ENCODE measurements around the gene NKD2. TPM values are rescaled to one million over a fixed set of nuclear protein-coding genes. Genes with fewer than 3 reads are reported as not detected.
"Not testable (repeated sequence)": the region's sequence is repeated elsewhere in the genome, so short reads cannot be mapped to it uniquely, and the experiment has no call there.

The NKD2 gene
- total and polyA plus RNA-seq, 2 donors, result 5.1 to 12.4 TPM

- Histone ChIP-seq H3K27me3 (ENCODE audit: control insufficient read depth in 2 of 2, insufficient read depth in 1 of 2, low read length in 1 of 2) (no peaks in the 10 kb centered on the region), H3K36me3 (ENCODE audit: control insufficient read depth in 2 of 2, insufficient read depth in 2 of 2, low read length in 1 of 2) (peaks cover 62 to 65% of the 10 kb centered on the region in 2 donors), H3K27ac (ENCODE audit: low read depth in 1 of 2, low read length in 1 of 2) (no peak overlapping the region), H3K9me3 (ENCODE audit: control insufficient read depth in 2 of 2, insufficient read depth in 1 of 2, low read length in 1 of 2) (peaks cover 0 to under 1% of the 10 kb centered on the region in 2 donors), H3K4me1 (ENCODE audit: control insufficient read depth in 2 of 2, insufficient read depth in 2 of 2, low read length in 2 of 2) (no peaks in the 10 kb centered on the region), H3K4me3 (ENCODE audit: low read length in 2 of 2) (no peak overlapping the region)
- no peak for DNase-seq (ENCODE audit: low read depth in 6 of 9, low spot score in 9 of 9)
- WGBS, result 97% methylated on average over 23 of the region's 23 CpGs
Observed at GRCh38 chr5:1078851-1079250, 70.2 kb downstream of the NKD2 start.

- no peaks in the 10 kb centered on the region for H3K4me1 ChIP-seq (ENCODE audit: control insufficient read depth in 2 of 2, insufficient read depth in 2 of 2, low read length in 2 of 2)
- 98% methylated on average over 18 of the region's 18 CpGs for WGBS
- no peak overlapping the region for H3K4me3 ChIP-seq (ENCODE audit: low read length in 2 of 2)
- H3K27me3 ChIP-seq (ENCODE audit: control insufficient read depth in 2 of 2, insufficient read depth in 1 of 2, low read length in 1 of 2), result no peaks in the 10 kb centered on the region
- no peak for DNase-seq (ENCODE audit: low read depth in 6 of 9, low spot score in 9 of 9)
- H3K36me3 ChIP-seq (ENCODE audit: control insufficient read depth in 2 of 2, insufficient read depth in 2 of 2, low read length in 1 of 2), result peaks cover 62 to 68% of the 10 kb centered on the region in 2 donors
- no peak overlapping the region for H3K27ac ChIP-seq (ENCODE audit: low read depth in 1 of 2, low read length in 1 of 2)
- peaks cover 0 to 6% of the 10 kb centered on the region in 2 donors for H3K9me3 ChIP-seq (ENCODE audit: control insufficient read depth in 2 of 2, insufficient read depth in 1 of 2, low read length in 1 of 2)
Observed at GRCh38 chr5:1079486-1079885, 70.9 kb downstream of the NKD2 start.

DNA sequence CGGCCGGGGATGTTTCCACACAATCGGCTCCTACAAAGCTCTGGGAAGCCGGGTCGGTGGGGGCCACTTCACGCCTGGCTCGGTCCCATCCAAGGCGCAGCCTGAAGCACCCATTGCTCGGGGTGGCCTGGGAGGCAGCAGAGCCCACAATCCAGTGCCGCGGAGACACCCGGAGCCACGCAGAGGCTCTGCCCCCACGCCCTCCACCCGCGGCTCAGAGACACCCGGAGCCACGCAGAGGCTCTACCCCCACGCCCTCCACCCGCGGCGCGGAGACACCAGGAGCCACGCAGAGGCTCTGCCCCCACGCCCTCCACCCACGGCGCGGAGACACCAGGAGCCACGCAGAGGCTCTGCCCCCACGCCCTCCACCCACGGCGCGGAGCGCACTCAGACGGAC, 71.4 kb downstream of the NKD2 start:
- H3K4me3 ChIP-seq (ENCODE audit: low read length in 2 of 2), result no peak overlapping the region
- H3K4me1 ChIP-seq (ENCODE audit: control insufficient read depth in 2 of 2, insufficient read depth in 2 of 2, low read length in 2 of 2), result no peaks in the 10 kb centered on the region
- H3K27ac ChIP-seq (ENCODE audit: low read depth in 1 of 2, low read length in 1 of 2), result no peak overlapping the region
- no peak for DNase-seq (ENCODE audit: low read depth in 6 of 9, low spot score in 9 of 9)
- 95% methylated on average over 31 of the region's 35 CpGs for WGBS
- H3K9me3 ChIP-seq (ENCODE audit: control insufficient read depth in 2 of 2, insufficient read depth in 1 of 2, low read length in 1 of 2), result peaks cover 0 to 8% of the 10 kb centered on the region in 2 donors
- no peaks in the 10 kb centered on the region for H3K27me3 ChIP-seq (ENCODE audit: control insufficient read depth in 2 of 2, insufficient read depth in 1 of 2, low read length in 1 of 2)
- H3K36me3 ChIP-seq (ENCODE audit: control insufficient read depth in 2 of 2, insufficient read depth in 2 of 2, low read length in 1 of 2), result peaks cover 62 to 68% of the 10 kb centered on the region in 2 donors

DNA sequence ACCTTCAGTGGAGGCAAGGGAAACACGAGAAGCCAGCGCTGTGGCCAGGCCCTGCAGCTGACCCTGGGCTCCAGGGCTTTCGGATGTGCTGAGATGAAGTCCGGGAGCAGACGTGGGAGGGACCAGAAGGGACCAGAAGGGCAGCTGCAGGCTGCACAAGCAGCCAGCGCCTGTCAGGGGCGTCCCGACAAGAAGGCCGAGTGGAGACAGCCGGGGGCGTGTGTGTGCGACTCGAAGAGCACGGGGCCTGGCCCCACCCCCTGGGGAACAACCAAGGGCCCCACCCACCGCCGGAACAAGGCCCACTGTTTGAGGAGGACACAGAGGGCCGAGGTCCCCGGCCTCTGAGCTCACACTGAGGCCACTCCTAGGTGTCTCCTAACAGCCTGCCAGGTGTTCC, 71.8 kb downstream of the NKD2 start:
- Histone ChIP-seq H3K4me1 (ENCODE audit: control insufficient read depth in 2 of 2, insufficient read depth in 2 of 2, low read length in 2 of 2) (no peaks in the 10 kb centered on the region), H3K4me3 (ENCODE audit: low read length in 2 of 2) (no peak overlapping the region), H3K36me3 (ENCODE audit: control insufficient read depth in 2 of 2, insufficient read depth in 2 of 2, low read length in 1 of 2) (peaks cover 60 to 64% of the 10 kb centered on the region in 2 donors), H3K27ac (ENCODE audit: low read depth in 1 of 2, low read length in 1 of 2) (no peak overlapping the region), H3K9me3 (ENCODE audit: control insufficient read depth in 2 of 2, insufficient read depth in 1 of 2, low read length in 1 of 2) (peaks cover 0 to 8% of the 10 kb centered on the region in 2 donors), H3K27me3 (ENCODE audit: control insufficient read depth in 2 of 2, insufficient read depth in 1 of 2, low read length in 1 of 2) (no peaks in the 10 kb centered on the region)
- DNase-seq (ENCODE audit: low read depth in 6 of 9, low spot score in 9 of 9), result no peak
- 96% methylated on average over 18 of the region's 18 CpGs for WGBS

DNA sequence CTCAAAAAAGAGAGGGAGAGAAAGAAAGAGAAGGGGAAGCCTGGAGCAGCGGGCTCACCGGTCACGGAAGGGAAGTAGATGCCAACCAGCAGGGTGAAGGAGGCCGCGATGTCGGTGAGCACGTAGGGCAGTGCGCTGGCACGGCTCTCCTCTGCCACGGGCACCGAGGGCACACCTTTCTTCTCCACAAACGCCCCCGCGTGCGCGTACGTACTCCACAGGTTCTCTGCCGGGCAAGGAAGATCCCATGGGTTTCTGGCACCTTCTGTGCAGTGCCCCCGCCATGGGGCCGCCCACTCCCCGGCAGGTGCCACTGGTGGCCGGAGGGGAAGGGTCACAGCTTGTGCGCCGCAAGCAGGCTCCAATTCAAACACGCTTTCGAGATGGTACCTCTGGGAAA, 72.9 kb downstream of the NKD2 start:
- WGBS, result 99% methylated on average over 26 of the region's 26 CpGs
- H3K4me3 ChIP-seq (ENCODE audit: low read length in 2 of 2), result no peak overlapping the region
- no peak for DNase-seq (ENCODE audit: low read depth in 6 of 9, low spot score in 9 of 9)
- H3K27me3 ChIP-seq (ENCODE audit: control insufficient read depth in 2 of 2, insufficient read depth in 1 of 2, low read length in 1 of 2), result no peaks in the 10 kb centered on the region
- H3K27ac ChIP-seq (ENCODE audit: low read depth in 1 of 2, low read length in 1 of 2), result no peak overlapping the region
- no peaks in the 10 kb centered on the region for H3K4me1 ChIP-seq (ENCODE audit: control insufficient read depth in 2 of 2, insufficient read depth in 2 of 2, low read length in 2 of 2)
- H3K36me3 ChIP-seq (ENCODE audit: control insufficient read depth in 2 of 2, insufficient read depth in 2 of 2, low read length in 1 of 2), result peaks cover 61 to 64% of the 10 kb centered on the region in 2 donors
- peaks cover 0 to 8% of the 10 kb centered on the region in 2 donors for H3K9me3 ChIP-seq (ENCODE audit: control insufficient read depth in 2 of 2, insufficient read depth in 1 of 2, low read length in 1 of 2)

GRCh38 chr5:1083026-1083425, 74.4 kb downstream of the NKD2 start:
- WGBS, result 95% methylated on average over 15 of the region's 15 CpGs
- H3K4me1 ChIP-seq (ENCODE audit: control insufficient read depth in 2 of 2, insufficient read depth in 2 of 2, low read length in 2 of 2); H3K4me3 ChIP-seq (ENCODE audit: low read length in 2 of 2); H3K27me3 ChIP-seq (ENCODE audit: control insufficient read depth in 2 of 2, insufficient read depth in 1 of 2, low read length in 1 of 2); DNase-seq (ENCODE audit: low read depth in 6 of 9, low spot score in 9 of 9); H3K9me3 ChIP-seq (ENCODE audit: control insufficient read depth in 2 of 2, insufficient read depth in 1 of 2, low read length in 1 of 2); H3K27ac ChIP-seq (ENCODE audit: low read depth in 1 of 2, low read length in 1 of 2): not testable (repeated sequence)
- H3K36me3 ChIP-seq (ENCODE audit: control insufficient read depth in 2 of 2, insufficient read depth in 2 of 2, low read length in 1 of 2), result peaks cover 52 to 65% of the 10 kb centered on the region in 2 donors

DNA sequence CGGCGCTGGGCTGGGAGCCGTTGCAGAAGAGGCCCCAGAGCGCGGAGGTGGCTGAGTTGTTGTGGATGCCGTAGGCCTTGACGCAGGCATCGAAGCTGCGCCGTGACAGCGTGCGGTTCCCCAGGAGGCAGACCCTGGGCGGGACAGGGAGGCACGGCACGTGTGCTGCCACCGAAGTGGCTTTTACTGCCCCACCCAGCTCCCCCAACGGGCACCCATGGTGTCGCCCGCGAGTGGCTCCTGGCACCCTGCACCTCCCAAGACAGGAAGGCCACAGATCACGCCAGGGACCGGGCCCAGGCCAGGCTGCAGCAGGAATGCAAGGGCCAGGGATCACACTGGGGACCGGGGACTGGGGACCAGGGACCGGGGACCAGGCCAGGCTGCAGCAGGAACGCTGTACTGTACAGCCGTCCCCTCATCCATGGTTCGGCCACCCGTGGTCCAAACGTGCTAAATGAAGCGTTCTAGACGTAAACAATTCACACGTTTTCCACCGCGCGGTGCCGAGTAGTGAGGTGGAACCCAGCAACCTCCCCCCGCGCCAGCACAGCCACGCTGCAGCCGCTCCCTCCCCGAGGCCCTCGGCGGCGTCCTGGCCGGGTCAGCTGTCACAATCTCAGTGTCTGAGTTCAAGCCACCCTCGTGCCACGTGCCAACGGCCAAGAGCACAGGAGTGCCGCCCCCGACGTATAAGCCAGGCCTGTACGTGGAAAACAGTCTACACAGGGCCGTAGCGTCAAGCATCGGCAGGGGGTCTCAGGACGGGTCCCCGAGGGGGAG, 75.4 kb downstream of the NKD2 start:
- peaks cover 51 to 68% of the 10 kb centered on the region in 2 donors for H3K36me3 ChIP-seq (ENCODE audit: control insufficient read depth in 2 of 2, insufficient read depth in 2 of 2, low read length in 1 of 2)
- no peaks in the 10 kb centered on the region for H3K27me3 ChIP-seq (ENCODE audit: control insufficient read depth in 2 of 2, insufficient read depth in 1 of 2, low read length in 1 of 2)
- peaks cover 0 to 8% of the 10 kb centered on the region in 2 donors for H3K9me3 ChIP-seq (ENCODE audit: control insufficient read depth in 2 of 2, insufficient read depth in 1 of 2, low read length in 1 of 2)
- WGBS, result 96% methylated on average over 57 of the region's 57 CpGs
- DNase-seq (ENCODE audit: low read depth in 6 of 9, low spot score in 9 of 9), result no peak
- H3K4me1 ChIP-seq (ENCODE audit: control insufficient read depth in 2 of 2, insufficient read depth in 2 of 2, low read length in 2 of 2), result no peaks in the 10 kb centered on the region
- no peak overlapping the region for H3K4me3 ChIP-seq (ENCODE audit: low read length in 2 of 2)
- H3K27ac ChIP-seq (ENCODE audit: low read depth in 1 of 2, low read length in 1 of 2), result no peak overlapping the region

DNA sequence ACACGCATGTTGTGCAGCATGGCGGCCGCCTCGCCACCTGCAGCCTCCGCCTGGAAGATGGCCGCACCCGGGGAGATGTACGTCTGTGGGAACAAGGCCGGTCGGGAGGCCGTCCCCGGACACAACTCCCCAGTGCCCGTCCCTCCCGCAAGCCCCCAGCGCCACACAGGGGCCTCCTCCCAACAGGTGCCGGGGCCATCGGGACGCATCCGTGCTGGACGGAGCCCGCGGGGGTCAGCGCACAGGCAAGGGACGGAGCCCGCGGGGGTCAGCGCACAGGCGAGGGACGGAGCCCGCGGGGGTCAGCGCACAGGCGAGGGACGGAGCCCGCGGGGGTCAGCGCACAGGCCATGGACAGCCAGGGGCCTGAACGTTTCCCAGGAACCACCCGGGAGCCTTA, 76.8 kb downstream of the NKD2 start:
- peaks cover 0 to 8% of the 10 kb centered on the region in 2 donors for H3K9me3 ChIP-seq (ENCODE audit: control insufficient read depth in 2 of 2, insufficient read depth in 1 of 2, low read length in 1 of 2)
- DNase-seq (ENCODE audit: low read depth in 6 of 9, low spot score in 9 of 9), result no peak
- H3K4me1 ChIP-seq (ENCODE audit: control insufficient read depth in 2 of 2, insufficient read depth in 2 of 2, low read length in 2 of 2), result no peaks in the 10 kb centered on the region
- H3K27me3 ChIP-seq (ENCODE audit: control insufficient read depth in 2 of 2, insufficient read depth in 1 of 2, low read length in 1 of 2), result no peaks in the 10 kb centered on the region
- no peak overlapping the region for H3K27ac ChIP-seq (ENCODE audit: low read depth in 1 of 2, low read length in 1 of 2)
- WGBS, result 98% methylated on average over 39 of the region's 39 CpGs
- H3K4me3 ChIP-seq (ENCODE audit: low read length in 2 of 2), result no peak overlapping the region
- peaks cover 47 to 71% of the 10 kb centered on the region in 2 donors for H3K36me3 ChIP-seq (ENCODE audit: control insufficient read depth in 2 of 2, insufficient read depth in 2 of 2, low read length in 1 of 2)

- H3K36me3 ChIP-seq (ENCODE audit: control insufficient read depth in 2 of 2, insufficient read depth in 2 of 2, low read length in 1 of 2), result peaks cover 48 to 73% of the 10 kb centered on the region in 2 donors
- WGBS, result 92% methylated on average over 11 of the region's 11 CpGs
- no peak overlapping the region for H3K27ac ChIP-seq (ENCODE audit: low read depth in 1 of 2, low read length in 1 of 2)
- H3K4me1 ChIP-seq (ENCODE audit: control insufficient read depth in 2 of 2, insufficient read depth in 2 of 2, low read length in 2 of 2), result no peaks in the 10 kb centered on the region
- H3K27me3 ChIP-seq (ENCODE audit: control insufficient read depth in 2 of 2, insufficient read depth in 1 of 2, low read length in 1 of 2), result no peaks in the 10 kb centered on the region
- H3K9me3 ChIP-seq (ENCODE audit: control insufficient read depth in 2 of 2, insufficient read depth in 1 of 2, low read length in 1 of 2), result peaks cover 0 to 8% of the 10 kb centered on the region in 2 donors
- DNase-seq (ENCODE audit: low read depth in 6 of 9, low spot score in 9 of 9), result no peak
- no peak overlapping the region for H3K4me3 ChIP-seq (ENCODE audit: low read length in 2 of 2)
Observed at GRCh38 chr5:1086137-1086536, 77.5 kb downstream of the NKD2 start.
